H9 (cell line): ENCODE measurements around the gene SP2. TPM values are rescaled to one million over a fixed set of nuclear protein-coding genes. Genes with fewer than 3 reads are reported as not detected.

Source experiments
- DNase-seq: peaks from one replicate; pipeline ENCODE4 v3.0.0-alpha.2; 2017
- H2AFZ ChIP-seq: one replicate; pipeline ENCODE4 v1.6.1; 2013; ENCODE audit warnings: mild to moderate bottlenecking, low read length, control low read depth, moderate library complexity
- H2AK5ac ChIP-seq: 2 replicates; pipeline ENCODE4 v1.6.1; 2013; ENCODE audit warnings: low read length, control low read depth, mixed read lengths; ENCODE audit not compliant: insufficient read length
- H2BK120ac ChIP-seq: one replicate; pipeline ENCODE4 v1.6.1; 2013; ENCODE audit warnings: low read depth, mild to moderate bottlenecking, low read length, control low read depth, inconsistent platforms; ENCODE audit not compliant: poor library complexity, severe bottlenecking
- H2BK12ac ChIP-seq: 2 replicates; pipeline ENCODE4 v1.6.1; 2013; ENCODE audit warnings: low read length, control low read depth, mixed read lengths, low read depth; ENCODE audit not compliant: insufficient read length
- H2BK15ac ChIP-seq: 2 replicates; pipeline ENCODE4 v1.6.1; 2013; ENCODE audit warnings: low read depth, low read length, control low read depth
- H2BK20ac ChIP-seq: one replicate; pipeline ENCODE4 v1.6.1; 2013; ENCODE audit warnings: low read depth, mild to moderate bottlenecking, low read length, control low read depth, inconsistent platforms; ENCODE audit not compliant: poor library complexity, severe bottlenecking
- H2BK5ac ChIP-seq: 2 replicates; pipeline ENCODE4 v1.6.1; 2013; ENCODE audit warnings: low read length, control low read depth, mixed read lengths; ENCODE audit not compliant: insufficient read length
- H3K14ac ChIP-seq: 2 replicates; pipeline ENCODE4 v1.6.1; 2013; ENCODE audit warnings: low read length, control low read depth; ENCODE audit not compliant: insufficient read depth
- H3K18ac ChIP-seq: 2 replicates; pipeline ENCODE4 v1.6.1; 2013; ENCODE audit warnings: low read depth, mild to moderate bottlenecking, mixed read lengths, low read length, control low read depth; ENCODE audit not compliant: insufficient read length
- H3K23ac ChIP-seq: 2 replicates; pipeline ENCODE4 v1.6.1; 2013; ENCODE audit warnings: low read length, control low read depth, mixed read lengths, low read depth; ENCODE audit not compliant: insufficient read length
- H3K23me2 ChIP-seq: 2 replicates; pipeline ENCODE4 v1.6.1; 2013; ENCODE audit warnings: low read depth, mild to moderate bottlenecking, mixed read lengths, low read length, control low read depth; ENCODE audit not compliant: insufficient read length, poor library complexity, severe bottlenecking
- H3K27ac ChIP-seq: 2 replicates; pipeline ENCODE4 v1.5.1; 2013; ENCODE audit warnings: low read length, control low read depth, mixed read lengths, low read depth; ENCODE audit not compliant: insufficient read length
- H3K27me3 ChIP-seq: 2 replicates; pipeline ENCODE4 v1.6.1; 2013; ENCODE audit warnings: low read length, control low read depth, inconsistent platforms; ENCODE audit not compliant: insufficient read depth
- H3K4ac ChIP-seq: 2 replicates; pipeline ENCODE4 v1.6.1; 2013; ENCODE audit warnings: low read depth, mild to moderate bottlenecking, control low read depth, inconsistent platforms, low read length, moderate library complexity
- H3K4me1 ChIP-seq: 2 replicates; pipeline ENCODE4 v1.6.1; 2013; ENCODE audit warnings: low read length, control low read depth, inconsistent platforms; ENCODE audit not compliant: insufficient read depth
- H3K4me2 ChIP-seq: 2 replicates; pipeline ENCODE4 v1.6.1; 2013; ENCODE audit warnings: low read length, control low read depth, mixed read lengths; ENCODE audit not compliant: insufficient read length, insufficient read depth
- H3K56ac ChIP-seq: 2 replicates; pipeline ENCODE4 v1.6.1; 2013; ENCODE audit warnings: low read depth, mild to moderate bottlenecking, mixed read lengths, low read length, control low read depth; ENCODE audit not compliant: insufficient read length
- H3K79me1 ChIP-seq: 2 replicates; pipeline ENCODE4 v1.6.1; 2013; ENCODE audit warnings: low read depth, mild to moderate bottlenecking, moderate library complexity, low read length, control low read depth, inconsistent platforms; ENCODE audit not compliant: insufficient read depth, poor library complexity, severe bottlenecking
- H3K79me2 ChIP-seq: 2 replicates; pipeline ENCODE4 v1.6.1; 2013; ENCODE audit warnings: low read length, control low read depth, inconsistent platforms; ENCODE audit not compliant: insufficient read depth
- H3K9ac ChIP-seq: 2 replicates; pipeline ENCODE4 v1.6.1; 2013; ENCODE audit warnings: low read length, control low read depth, mixed read lengths; ENCODE audit not compliant: insufficient read length; ENCODE audit errors: extremely low read depth
- H3K9me3 ChIP-seq: one replicate; pipeline ENCODE4 v1.6.1; 2013; ENCODE audit warnings: low read depth, low read length, inconsistent platforms; ENCODE audit not compliant: control insufficient read depth
- H3T11ph ChIP-seq: one replicate; pipeline ENCODE4 v1.6.1; 2013; ENCODE audit warnings: mild to moderate bottlenecking, low read length, control low read depth, inconsistent platforms
- H4K20me1 ChIP-seq: one replicate; pipeline ENCODE4 v1.6.1; 2013; ENCODE audit not compliant: control insufficient read depth, insufficient read length, insufficient read depth
- H4K5ac ChIP-seq: 2 replicates; pipeline ENCODE4 v1.6.1; 2013; ENCODE audit warnings: low read depth, mild to moderate bottlenecking, mixed read lengths, low read length, control low read depth; ENCODE audit not compliant: insufficient read length
- H4K8ac ChIP-seq: replicated peaks from 2 replicates; pipeline ENCODE4 v1.6.1; 2013; ENCODE audit warnings: low read length, control low read depth, mixed read lengths, low read depth; ENCODE audit not compliant: insufficient read length
- H4K91ac ChIP-seq: 2 replicates; pipeline ENCODE4 v1.6.1; 2013; ENCODE audit warnings: low read depth, mild to moderate bottlenecking, moderate library complexity, mixed read lengths, low read length, control low read depth; ENCODE audit not compliant: insufficient read length
- H3K27ac Mint-ChIP-seq, 3 experiments: 2 replicates in 2 of 3; 3 replicates in 1 of 3; pipeline ENCODE4 v1.8.0; 2020 to 2021; ENCODE audit warnings: mixed read lengths in 3 of 3, mild to moderate bottlenecking in 1 of 3, moderate library complexity in 1 of 3
- H3K27me3 Mint-ChIP-seq: 2 replicates; pipeline ENCODE4 v1.8.0; 2021; ENCODE audit warnings: low read depth, mild to moderate bottlenecking, moderate library complexity, mixed read lengths
- H3K36me3 Mint-ChIP-seq, 3 experiments: 2 replicates in 2 of 3; 3 replicates in 1 of 3; pipeline ENCODE4 v1.8.0; 2020 to 2021; ENCODE audit warnings: low read depth in 3 of 3, mixed read lengths in 3 of 3; ENCODE audit not compliant: insufficient read depth in 1 of 3
- H3K4me1 Mint-ChIP-seq, 2 experiments: 2 replicates each; pipeline ENCODE4 v1.8.0; 2020; ENCODE audit warnings: mixed read lengths in 2 of 2
- H3K4me3 Mint-ChIP-seq, 2 experiments: 2 replicates in 1 of 2; 3 replicates in 1 of 2; pipeline ENCODE4 v1.8.0; 2020 to 2021; ENCODE audit warnings: mild to moderate bottlenecking in 2 of 2, mixed read lengths in 2 of 2, moderate library complexity in 1 of 2
- H3K9me3 Mint-ChIP-seq, 2 experiments: 2 replicates in 1 of 2; 3 replicates in 1 of 2; pipeline ENCODE4 v1.8.0; 2020; ENCODE audit warnings: mild to moderate bottlenecking in 2 of 2, mixed read lengths in 2 of 2, moderate library complexity in 1 of 2
- WGBS: extraction: QIAGEN DNeasy Blood & Tissue Kit; methylation state at CpG from one replicate; pipeline ENCODE4 v1.1.7; 2013; ENCODE audit warnings: missing lambda C conversion rate, low lambda C conversion rate, mixed read lengths; ENCODE audit not compliant: insufficient read length; ENCODE audit errors: extremely low coverage; 5-methylcytosine and 5-hydroxymethylcytosine counted together
- total RNA-seq: library from RNA; stranded (reverse); gene quantifications from 2 replicates; pipeline ENCODE4 v1.2.1, GENCODE V29; 2021
- TF ChIP-seq, protein P1 (sequence below): fragments of 200-600 bp; sonication (generic); conservative IDR thresholded peaks from 3 replicates; pipeline ENCODE4 v1.8.0; 2021; ENCODE audit warnings: antibody characterized with exemption, mild to moderate bottlenecking

Gene SP2
- total RNA-seq, 1 experiment from 2014 or later = 19.3 TPM

DNA sequence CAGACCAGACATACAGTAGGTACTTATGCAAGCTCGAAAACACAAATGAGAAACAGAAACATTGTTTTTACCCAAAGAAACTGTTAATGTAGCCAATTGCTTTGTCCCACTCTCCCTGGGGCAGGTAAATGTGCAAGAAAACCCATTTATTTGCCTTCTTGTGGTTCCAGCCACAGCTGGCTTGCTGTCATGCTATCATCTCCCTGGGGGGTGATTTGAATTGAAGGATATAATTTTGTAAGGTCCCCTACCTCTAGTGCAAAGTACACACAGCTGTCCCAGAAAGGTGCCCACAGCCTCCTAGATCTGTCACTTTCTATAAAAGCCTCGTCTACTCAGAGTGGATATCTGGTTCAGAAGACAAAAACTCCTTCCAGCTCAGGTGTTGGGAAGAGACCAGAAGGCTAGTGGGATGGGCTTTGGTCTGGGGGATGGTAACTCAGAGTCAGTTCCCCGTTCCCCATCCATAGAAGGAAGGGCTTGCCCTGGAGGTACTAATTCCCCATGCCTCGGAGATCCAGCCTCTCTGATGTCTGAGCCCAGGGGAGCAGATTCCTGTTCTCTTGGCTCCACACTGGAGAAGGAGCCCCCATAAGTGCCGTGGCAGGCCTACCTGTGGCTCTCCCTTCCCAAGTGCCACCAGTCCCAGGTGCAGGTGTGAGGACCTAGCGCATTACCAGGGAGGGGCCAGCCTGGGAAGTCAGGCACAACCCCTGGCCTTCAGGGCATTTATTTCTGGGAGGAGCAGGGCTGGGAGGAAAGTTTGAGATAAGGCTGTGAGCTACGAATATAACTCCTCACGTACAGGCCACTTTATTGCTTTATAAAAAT, 64.0 kb downstream of the SP2 start:
- Histone ChIP-seq H3K23me2 (no peaks in the 10 kb centered on the region), H4K91ac (no peak overlapping the region), H2BK15ac (no peak overlapping the region), H2BK120ac (no peak overlapping the region), H3K27ac (no peak overlapping the region), H3K79me2 (no peaks in the 10 kb centered on the region), H3K23ac (no peak overlapping the region), H3K18ac (no peak overlapping the region), H3K9me3 (no peaks in the 10 kb centered on the region), H3K9ac (no peak overlapping the region), H3K4ac (no peak overlapping the region), H4K5ac (no peak overlapping the region), H2AFZ (no peak overlapping the region), H2BK12ac (no peak overlapping the region), H4K20me1 (no peaks in the 10 kb centered on the region), H3K27me3 (no peaks in the 10 kb centered on the region), H3K4me1 (no peaks in the 10 kb centered on the region; the same call in 1 of the 2 replicates), H3K4me2 (no peak overlapping the region), H4K8ac (no peak overlapping the region), H3T11ph (no peak overlapping the region), H2BK20ac (no peak overlapping the region), H3K14ac (no peak overlapping the region), H3K79me1 (no peaks in the 10 kb centered on the region), H2AK5ac (no peak overlapping the region), H2BK5ac (no peak overlapping the region), H3K56ac (no peak overlapping the region)
- no peak for DNase-seq
- H3K4me3 Mint-ChIP-seq = no peak overlapping the region
- H3K36me3 Mint-ChIP-seq = no peaks in the 10 kb centered on the region
- peaks cover 10 to 40% of the 10 kb centered on the region in 2 experiments for H3K4me1 Mint-ChIP-seq
- no CpG with 5 or more reads among the region's 8 CpGs for WGBS
- TF ChIP-seq, protein P1, sequence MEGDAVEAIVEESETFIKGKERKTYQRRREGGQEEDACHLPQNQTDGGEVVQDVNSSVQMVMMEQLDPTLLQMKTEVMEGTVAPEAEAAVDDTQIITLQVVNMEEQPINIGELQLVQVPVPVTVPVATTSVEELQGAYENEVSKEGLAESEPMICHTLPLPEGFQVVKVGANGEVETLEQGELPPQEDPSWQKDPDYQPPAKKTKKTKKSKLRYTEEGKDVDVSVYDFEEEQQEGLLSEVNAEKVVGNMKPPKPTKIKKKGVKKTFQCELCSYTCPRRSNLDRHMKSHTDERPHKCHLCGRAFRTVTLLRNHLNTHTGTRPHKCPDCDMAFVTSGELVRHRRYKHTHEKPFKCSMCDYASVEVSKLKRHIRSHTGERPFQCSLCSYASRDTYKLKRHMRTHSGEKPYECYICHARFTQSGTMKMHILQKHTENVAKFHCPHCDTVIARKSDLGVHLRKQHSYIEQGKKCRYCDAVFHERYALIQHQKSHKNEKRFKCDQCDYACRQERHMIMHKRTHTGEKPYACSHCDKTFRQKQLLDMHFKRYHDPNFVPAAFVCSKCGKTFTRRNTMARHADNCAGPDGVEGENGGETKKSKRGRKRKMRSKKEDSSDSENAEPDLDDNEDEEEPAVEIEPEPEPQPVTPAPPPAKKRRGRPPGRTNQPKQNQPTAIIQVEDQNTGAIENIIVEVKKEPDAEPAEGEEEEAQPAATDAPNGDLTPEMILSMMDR = no peak
- peaks cover 37% of the 10 kb centered on the region for H3K27me3 Mint-ChIP-seq
- H3K27ac Mint-ChIP-seq = no peak overlapping the region
- no peaks in the 10 kb centered on the region for H3K9me3 Mint-ChIP-seq
